ENCODE measurements around the gene SYT5. TPM values are rescaled to one million over a fixed set of nuclear protein-coding genes. Genes with fewer than 3 reads are reported as not detected.
A peak's percentile ranks its signal among the peaks of the same experiment; 100 is the strongest.

The SYT5 gene
- total RNA-seq, 1 donor from 2014 or later = 0.80 TPM

DNA sequence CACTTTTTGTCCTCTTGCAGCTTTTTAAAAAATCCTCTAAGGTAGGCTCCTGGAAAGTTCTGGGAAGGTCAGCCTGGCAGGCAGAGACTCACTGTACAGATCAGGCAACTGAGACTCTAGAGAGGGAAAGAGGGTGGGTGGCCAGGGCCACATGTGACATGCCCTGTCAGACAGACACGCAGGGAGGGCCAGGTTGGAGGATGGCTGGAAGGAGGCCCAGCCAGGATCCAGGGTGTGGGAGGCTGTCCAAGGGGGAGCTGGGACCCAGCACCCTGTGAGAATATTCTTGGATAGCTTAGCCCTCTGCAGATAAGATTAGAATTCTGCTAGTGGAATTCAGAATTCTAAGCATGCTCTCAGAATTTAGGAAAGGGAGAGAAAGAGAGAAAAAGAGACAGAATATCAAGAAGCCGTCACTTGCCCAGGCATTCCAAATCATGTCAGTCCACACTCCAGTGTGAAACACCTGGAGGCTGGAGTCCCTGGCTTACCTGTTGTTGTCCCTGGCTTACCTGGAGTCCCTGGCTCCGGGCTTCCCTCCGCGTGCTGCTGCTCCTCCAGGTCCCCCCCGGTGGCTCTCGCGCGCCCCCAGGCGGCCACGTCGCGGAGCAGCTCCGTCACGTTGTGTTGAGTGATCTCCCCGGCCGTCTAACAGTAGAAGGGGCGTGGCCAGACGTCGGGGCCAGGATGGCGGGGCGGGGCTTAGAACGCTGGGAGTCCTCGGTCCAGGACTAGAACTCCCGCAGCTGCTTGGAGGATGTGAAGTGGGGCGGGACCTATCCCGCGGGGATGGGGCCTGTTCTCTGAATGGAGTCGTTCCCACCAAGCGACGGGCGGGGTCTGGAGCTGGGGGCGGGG, 19.7 kb downstream of the SYT5 start:
- TF ChIP-seq, protein P1, sequence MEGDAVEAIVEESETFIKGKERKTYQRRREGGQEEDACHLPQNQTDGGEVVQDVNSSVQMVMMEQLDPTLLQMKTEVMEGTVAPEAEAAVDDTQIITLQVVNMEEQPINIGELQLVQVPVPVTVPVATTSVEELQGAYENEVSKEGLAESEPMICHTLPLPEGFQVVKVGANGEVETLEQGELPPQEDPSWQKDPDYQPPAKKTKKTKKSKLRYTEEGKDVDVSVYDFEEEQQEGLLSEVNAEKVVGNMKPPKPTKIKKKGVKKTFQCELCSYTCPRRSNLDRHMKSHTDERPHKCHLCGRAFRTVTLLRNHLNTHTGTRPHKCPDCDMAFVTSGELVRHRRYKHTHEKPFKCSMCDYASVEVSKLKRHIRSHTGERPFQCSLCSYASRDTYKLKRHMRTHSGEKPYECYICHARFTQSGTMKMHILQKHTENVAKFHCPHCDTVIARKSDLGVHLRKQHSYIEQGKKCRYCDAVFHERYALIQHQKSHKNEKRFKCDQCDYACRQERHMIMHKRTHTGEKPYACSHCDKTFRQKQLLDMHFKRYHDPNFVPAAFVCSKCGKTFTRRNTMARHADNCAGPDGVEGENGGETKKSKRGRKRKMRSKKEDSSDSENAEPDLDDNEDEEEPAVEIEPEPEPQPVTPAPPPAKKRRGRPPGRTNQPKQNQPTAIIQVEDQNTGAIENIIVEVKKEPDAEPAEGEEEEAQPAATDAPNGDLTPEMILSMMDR (IDR thresholded peaks at IDR 0.05) = peak; percentile 92
- Mint-ChIP-seq H3K4me3 (ENCODE audit: unreplicated experiment) (no peak overlapping the region), H3K36me3 (ENCODE audit: low read depth) (no peaks in the 10 kb centered on the region), H3K4me1 (ENCODE audit: low read depth) (peaks cover 14% of the 10 kb centered on the region), H3K9me3 (ENCODE audit: low read depth) (no peaks in the 10 kb centered on the region), H3K27ac (ENCODE audit: unreplicated experiment) (no peak overlapping the region), H3K27me3 (ENCODE audit: low read depth) (peaks cover 13% of the 10 kb centered on the region)
- DNase-seq (ENCODE audit: low spot score) = no peak

DNA sequence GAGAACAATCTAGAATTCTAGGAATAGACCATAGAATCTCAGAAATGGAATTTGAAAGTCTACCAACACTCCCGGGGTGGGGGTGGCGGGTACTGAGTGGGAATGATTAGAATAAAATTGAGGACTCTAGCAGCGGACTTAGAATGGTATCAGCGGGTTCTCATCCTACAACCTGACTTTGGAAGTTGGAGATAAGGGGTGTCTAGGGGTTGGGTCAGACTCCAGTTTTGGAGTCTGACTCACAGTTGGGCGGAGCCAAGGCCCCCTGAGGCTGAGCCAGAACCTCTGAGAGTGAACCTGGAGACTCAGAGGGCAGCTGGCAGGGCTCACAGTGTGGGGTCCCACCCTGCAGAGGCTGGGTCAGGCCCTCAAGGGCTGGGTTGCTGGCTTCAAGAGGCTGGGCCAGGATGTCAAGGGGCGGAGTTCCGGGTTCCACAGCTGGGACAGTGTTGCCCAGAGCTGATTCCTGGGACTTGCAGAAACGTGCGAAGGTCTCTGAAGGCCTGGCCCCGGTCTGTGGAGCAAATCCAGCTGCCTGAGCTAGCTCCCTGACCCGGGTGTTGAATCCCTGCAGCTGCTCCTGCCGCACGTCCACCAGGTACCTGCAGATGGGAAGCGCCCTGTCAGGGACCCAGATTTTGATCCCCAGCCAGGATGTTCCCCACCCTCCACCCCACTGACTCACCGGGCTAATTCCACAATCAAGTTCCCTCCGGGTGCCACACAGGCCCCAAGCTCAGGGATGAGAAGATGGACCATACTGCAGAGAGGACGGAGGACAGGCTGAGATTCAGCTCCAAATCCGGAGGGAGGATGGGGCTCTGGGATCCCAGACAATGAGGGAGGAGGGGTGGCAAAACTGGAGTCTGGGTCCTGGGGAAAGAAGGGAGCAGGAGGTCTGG, 21.0 kb downstream of the SYT5 start:
- Mint-ChIP-seq H3K4me1 (ENCODE audit: low read depth) (peaks cover 14% of the 10 kb centered on the region), H3K27me3 (ENCODE audit: low read depth) (peaks cover 19% of the 10 kb centered on the region), H3K4me3 (ENCODE audit: unreplicated experiment) (no peak overlapping the region), H3K27ac (ENCODE audit: unreplicated experiment) (no peak overlapping the region), H3K9me3 (ENCODE audit: low read depth) (no peaks in the 10 kb centered on the region), H3K36me3 (ENCODE audit: low read depth) (no peaks in the 10 kb centered on the region)
- TF ChIP-seq, protein P1 (IDR thresholded peaks at IDR 0.05) = no peak
- no peak for DNase-seq (ENCODE audit: low spot score)

DNA sequence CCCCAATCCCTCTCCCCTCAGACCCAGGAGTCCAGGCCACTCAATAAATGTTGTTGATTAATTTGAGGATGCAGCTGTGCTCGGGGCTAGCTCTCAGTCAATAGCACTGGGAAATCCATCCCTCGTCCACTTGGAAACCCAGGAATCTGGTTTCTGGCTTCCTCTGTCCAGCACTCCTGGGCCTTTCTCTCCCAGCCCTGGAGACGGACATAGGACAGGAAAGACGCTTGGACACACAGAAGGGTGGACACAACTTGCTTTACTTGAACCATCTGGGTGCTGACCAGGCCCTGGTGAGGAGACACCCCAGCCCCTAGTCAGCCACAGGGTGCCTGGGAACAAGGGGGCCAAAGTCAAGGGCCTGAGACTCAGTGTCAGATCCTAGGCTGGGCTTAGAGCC, 21.7 kb downstream of the SYT5 start:
- H3K4me3 Mint-ChIP-seq (ENCODE audit: unreplicated experiment) = no peak overlapping the region
- no peak for DNase-seq (ENCODE audit: low spot score)

DNA sequence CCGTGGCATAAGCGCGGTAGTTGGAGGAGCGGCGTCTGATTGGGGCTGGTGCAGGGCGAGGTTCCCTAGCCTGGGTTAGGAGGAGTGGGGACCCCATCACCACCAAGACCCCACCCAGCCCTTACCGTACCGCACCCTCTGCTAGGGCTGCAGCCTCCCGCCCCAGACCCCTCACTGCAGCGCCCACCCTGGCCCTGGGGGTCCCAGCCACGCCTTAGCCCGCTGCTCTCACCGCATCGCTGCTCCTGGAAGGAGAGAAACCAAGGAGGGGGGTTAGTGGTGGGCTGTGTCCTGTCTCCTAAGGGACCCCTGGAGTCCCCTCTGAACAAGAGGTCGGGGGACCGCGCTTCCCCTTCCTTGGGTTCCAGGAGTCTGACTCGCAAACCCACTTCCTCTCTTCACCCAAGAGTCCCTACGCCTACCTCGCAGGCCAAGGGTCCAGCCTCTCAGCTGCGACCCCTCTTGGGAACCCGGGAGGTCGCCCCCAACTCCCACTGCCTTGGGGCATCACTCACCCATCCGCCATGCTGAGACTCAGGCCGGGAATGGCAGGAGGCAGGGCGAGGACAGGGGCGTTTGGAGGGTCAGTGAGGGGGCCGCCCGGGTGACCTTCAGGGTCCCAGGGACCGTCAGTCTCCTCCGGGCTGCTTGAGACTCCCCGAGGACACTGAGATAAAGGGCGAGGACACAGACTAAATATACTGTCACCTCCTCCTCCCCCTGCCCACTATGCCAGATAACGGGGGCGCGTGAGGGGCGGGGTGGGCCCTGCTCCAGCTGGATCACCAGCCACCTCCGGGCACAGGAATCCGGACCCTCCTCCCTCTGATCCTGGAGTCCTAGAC, 22.8 kb downstream of the SYT5 start, which contains the start of gene TNNI3:
Gene TNNI3, minus strand, starts transcription at position 669 of the 845 bp plus-strand sequence. Its CDS starts 143 bp downstream, at position 526.
- no peak for DNase-seq (ENCODE audit: low spot score)
- Mint-ChIP-seq H3K36me3 (ENCODE audit: low read depth) (no peaks in the 10 kb centered on the region), H3K4me1 (ENCODE audit: low read depth) (peaks cover 14% of the 10 kb centered on the region), H3K27ac (ENCODE audit: unreplicated experiment) (no peak within 1 kb of the TSS), H3K27me3 (ENCODE audit: low read depth) (peaks cover 23% of the 10 kb centered on the region), H3K4me3 (ENCODE audit: unreplicated experiment) (peak within 1 kb of the TSS; percentile 63), H3K9me3 (ENCODE audit: low read depth) (no peaks in the 10 kb centered on the region)
- TF ChIP-seq, protein P1 (IDR thresholded peaks at IDR 0.05) = no peak

More for the DNA sequence above, 21.7 kb downstream of the SYT5 start:
- H3K27ac Mint-ChIP-seq (ENCODE audit: unreplicated experiment) = no peak overlapping the region
- no peaks in the 10 kb centered on the region for H3K9me3 Mint-ChIP-seq (ENCODE audit: low read depth)
- peaks cover 23% of the 10 kb centered on the region for H3K27me3 Mint-ChIP-seq (ENCODE audit: low read depth)
- peaks cover 14% of the 10 kb centered on the region for H3K4me1 Mint-ChIP-seq (ENCODE audit: low read depth)
- TF ChIP-seq, protein P1 (IDR thresholded peaks at IDR 0.05) = no peak
- H3K36me3 Mint-ChIP-seq (ENCODE audit: low read depth) = no peaks in the 10 kb centered on the region
